GM12865 (cell line): ENCODE measurements around the gene PNLIP.

ENCODE experiments used
- DNase-seq: peaks from one replicate; pipeline ENCODE4 v3.0.0; 2010; ENCODE audit warnings: low read depth
- H3K4me3 ChIP-seq: 2 replicates; pipeline ENCODE4 v1.5.1; 2011; ENCODE audit warnings: mild to moderate bottlenecking, low read depth, low read length, control low read depth
- CTCF ChIP-seq: IDR thresholded peaks from 2 replicates; pipeline ENCODE4 v1.5.1; 2011; ENCODE audit warnings: low read length, control low read depth, low read depth, inconsistent platforms; ENCODE audit not compliant: insufficient read depth; ENCODE audit errors: missing control alignments

The PNLIP gene

GRCh38 chr10:116545756-116546155 is at the start of gene PNLIP:
Gene PNLIP (plus strand): TSS chr10:116545931. CDS start chr10:116546093, 162 bp downstream.
- TF ChIP-seq CTCF, result no peak
- no peak within 1 kb of the TSS for H3K4me3 ChIP-seq
- DNase-seq, result no peak

- DNase-seq, result no peak
- TF ChIP-seq CTCF, result no peak
Observed at GRCh38 chr10:116504786-116505185, 40.9 kb upstream of the PNLIP start.

GRCh38 chr10:116510565-116510964 is 35.2 kb upstream of the PNLIP start:
- no peak for DNase-seq
- no peak for TF ChIP-seq CTCF
- no peak overlapping the region for H3K4me3 ChIP-seq

More at GRCh38 chr10:116504786-116505185, 40.9 kb upstream of the PNLIP start:
- H3K4me3 ChIP-seq, result no peak overlapping the region

GRCh38 chr10:116511365-116511764 is 34.4 kb upstream of the PNLIP start:
- H3K4me3 ChIP-seq, result no peak overlapping the region
- no peak for TF ChIP-seq CTCF
- DNase-seq, result no peak

DNA sequence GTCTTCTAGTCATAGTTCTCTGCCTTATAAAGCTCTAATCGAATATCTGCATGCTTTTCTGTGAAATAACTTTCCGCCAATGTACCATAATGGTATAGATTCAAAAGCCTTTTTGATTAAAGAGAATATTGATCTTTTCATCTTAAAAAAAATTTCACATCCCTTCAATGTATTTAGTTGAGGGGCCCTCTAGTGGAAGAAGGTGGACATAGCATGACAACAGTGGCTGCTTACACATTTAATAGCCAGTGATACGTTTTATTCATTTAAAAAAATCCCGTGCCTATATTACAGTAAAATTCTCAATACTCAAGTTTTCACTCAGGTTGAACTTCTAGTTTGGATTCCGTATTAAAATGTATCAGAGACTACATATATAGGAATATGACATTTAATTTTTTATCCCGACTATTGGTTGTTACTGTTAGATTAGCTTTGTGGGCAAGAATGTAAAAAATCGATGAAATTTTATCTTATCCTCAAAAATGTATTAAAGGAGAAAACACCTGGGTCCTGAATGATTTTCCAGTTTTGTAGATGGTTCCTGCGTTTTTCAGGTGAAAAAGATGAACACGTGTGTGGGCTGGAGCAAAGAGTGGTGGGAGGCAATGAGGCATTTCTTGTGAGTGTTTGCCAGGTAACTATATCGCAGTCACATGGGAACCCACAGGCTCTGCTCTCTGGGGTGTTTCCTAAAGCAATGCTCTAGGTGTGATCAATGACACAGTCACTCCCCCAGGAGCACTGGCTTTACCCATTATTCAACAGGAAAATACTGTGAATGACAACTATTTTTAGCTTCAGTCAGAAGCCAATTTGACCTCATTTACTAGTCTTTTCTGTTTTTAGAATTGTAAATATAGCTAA is 24.1 kb upstream of the PNLIP start:
- peak; percentile 73 for TF ChIP-seq CTCF
- H3K4me3 ChIP-seq, result no peak overlapping the region
- DNase-seq, result peak; percentile 47

DNA sequence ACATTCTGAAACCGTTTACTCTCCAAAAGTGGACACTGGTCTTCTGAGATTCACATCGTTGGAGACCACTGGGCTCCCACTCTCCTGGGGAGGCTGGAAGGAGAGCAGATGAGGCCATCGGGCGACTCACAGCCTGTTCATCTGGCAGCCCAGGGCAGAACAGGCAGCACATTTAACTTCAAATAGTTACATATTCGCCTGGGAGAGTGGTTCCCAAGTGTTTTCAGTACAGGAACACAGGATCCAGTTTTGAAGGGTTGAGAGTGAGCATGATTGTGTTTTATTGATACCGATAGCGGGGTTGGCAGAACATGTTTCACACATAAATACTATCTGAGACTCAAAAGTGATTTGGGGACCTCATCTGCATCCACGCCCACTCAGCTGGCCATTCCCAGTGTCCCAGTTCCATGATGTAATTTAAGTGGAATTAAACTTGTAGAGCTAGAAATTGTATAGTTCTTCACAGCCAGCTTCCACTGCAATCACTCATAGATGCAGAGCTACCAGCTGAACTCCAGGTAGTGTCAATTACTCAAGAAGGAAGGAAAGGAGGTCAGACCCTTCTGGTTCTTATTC is 22.8 kb upstream of the PNLIP start:
- no peak for TF ChIP-seq CTCF
- no peak for DNase-seq
- H3K4me3 ChIP-seq, result no peak overlapping the region
